IMR-90 (cell line): Measurements from ENCODE around the gene ZNF587. TPM values are rescaled to one million over a fixed set of nuclear protein-coding genes. Genes with fewer than 3 reads are reported as not detected.
"Not testable (repeated sequence)": the region's sequence is repeated elsewhere in the genome, so short reads cannot be mapped to it uniquely, and the experiment has no call there.

ENCODE experiments used
- ATAC-seq: fragments of 200-7000 bp; cut with Tn5 transposase; 2 replicates; pipeline ENCODE4 v1.9.1; 2020; ENCODE audit warnings: low read depth, mild to moderate bottlenecking, moderate library complexity
- BruUV-seq: library from RNA; stranded (reverse); fragments of 400-500 nt; replicated peaks from 2 replicates; lab custom pipeline; 2021; lab: Mats Ljungman, UMichigan
- CTCF ChIA-PET: fragments of 300-600 bp; formaldehyde crosslinking; extraction: SDS; loops from one replicate; lab custom pipeline; 2021; ENCODE audit warnings: antibody characterized with exemption; lab: Yijun Ruan, JAX
- POLR2A ChIA-PET: fragments of 300-600 bp; sonication (Branson Sonifier 250); formaldehyde crosslinking; loops from one replicate; lab custom pipeline; 2022; ENCODE audit warnings: antibody characterized with exemption; ENCODE audit not compliant: unreplicated experiment; lab: Charles Lee
- DNase-seq: peaks from one replicate; pipeline ENCODE4 v3.0.0; 2013
- H2AFZ ChIP-seq: replicated peaks from 2 replicates; pipeline ENCODE3; 2013; ENCODE audit warnings: low read length, mild to moderate bottlenecking; ENCODE audit not compliant: poor library complexity
- H2AK5ac ChIP-seq: 2 replicates; pipeline ENCODE4 v1.6.1; 2013; ENCODE audit warnings: low read depth, low read length, inconsistent platforms
- H2AK9ac ChIP-seq: replicated peaks from 2 replicates; pipeline ENCODE3; 2013; ENCODE audit warnings: mild to moderate bottlenecking, low read depth, low read length, moderate library complexity; ENCODE audit not compliant: poor library complexity
- H2BK120ac ChIP-seq: 2 replicates; pipeline ENCODE4 v1.6.1; 2013; ENCODE audit warnings: low read depth, low read length, inconsistent platforms
- H2BK15ac ChIP-seq: 3 replicates; pipeline ENCODE4 v1.6.1; 2013; ENCODE audit warnings: low read depth, low read length, inconsistent platforms
- H2BK20ac ChIP-seq: 2 replicates; pipeline ENCODE4 v1.6.1; 2013; ENCODE audit warnings: low read depth, mild to moderate bottlenecking, inconsistent platforms, low read length, moderate library complexity
- H2BK5ac ChIP-seq: 2 replicates; pipeline ENCODE4 v1.6.1; 2013; ENCODE audit warnings: mild to moderate bottlenecking, low read depth, low read length, inconsistent platforms; ENCODE audit not compliant: poor library complexity, severe bottlenecking
- H3K14ac ChIP-seq: replicated peaks from 2 replicates; pipeline ENCODE4 v1.6.1; 2013; ENCODE audit warnings: low read depth, low read length, inconsistent platforms
- H3K18ac ChIP-seq: 2 replicates; pipeline ENCODE4 v1.6.1; 2013; ENCODE audit warnings: low read depth, low read length, control low read depth
- H3K23ac ChIP-seq: 2 replicates; pipeline ENCODE4 v1.6.1; 2013; ENCODE audit warnings: low read depth, low read length, inconsistent platforms
- H3K27ac ChIP-seq: 2 replicates; pipeline ENCODE4 v1.5.1; 2013; ENCODE audit warnings: mild to moderate bottlenecking, control low read depth, low read length; ENCODE audit not compliant: insufficient read depth
- H3K27me3 ChIP-seq: 2 replicates; pipeline ENCODE4 v1.6.1; 2013; ENCODE audit warnings: low read length; ENCODE audit not compliant: control insufficient read depth, insufficient read depth
- H3K36me3 ChIP-seq: 2 replicates; pipeline ENCODE4 v1.6.1; 2013; ENCODE audit warnings: low read length, mixed read lengths; ENCODE audit not compliant: control insufficient read depth, insufficient read depth
- H3K4ac ChIP-seq: 2 replicates; pipeline ENCODE4 v1.6.1; 2013; ENCODE audit warnings: low read depth, low read length, inconsistent platforms
- H3K4me1 ChIP-seq: 2 replicates; pipeline ENCODE4 v1.6.1; 2013; ENCODE audit warnings: low read length, mixed read lengths; ENCODE audit not compliant: control insufficient read depth, insufficient read depth
- H3K4me2 ChIP-seq: 2 replicates; pipeline ENCODE4 v1.6.1; 2013; ENCODE audit warnings: low read depth, mild to moderate bottlenecking, control low read depth, low read length, moderate library complexity
- H3K4me3 ChIP-seq: 2 replicates; pipeline ENCODE4 v1.5.1; 2013; ENCODE audit warnings: low read depth, mild to moderate bottlenecking, control low read depth, low read length, moderate library complexity; ENCODE audit not compliant: insufficient read depth
- H3K56ac ChIP-seq: 2 replicates; pipeline ENCODE4 v1.6.1; 2013; ENCODE audit warnings: low read length, inconsistent platforms; ENCODE audit not compliant: insufficient read depth; ENCODE audit errors: extremely low read depth
- H3K79me1 ChIP-seq, 2 experiments: 2 replicates each; pipeline ENCODE4 v1.6.1; 2013; ENCODE audit warnings: low read length in 2 of 2, inconsistent platforms in 1 of 2, low read depth in 1 of 2
- H3K9ac ChIP-seq: 2 replicates; pipeline ENCODE4 v1.6.1; 2013; ENCODE audit warnings: low read depth, low read length, control low read depth
- H3K9me1 ChIP-seq: 2 replicates; pipeline ENCODE4 v1.6.1; 2013; ENCODE audit warnings: low read length, inconsistent platforms; ENCODE audit not compliant: insufficient read depth
- H3K9me3 ChIP-seq: 2 replicates; pipeline ENCODE4 v1.6.1; 2013; ENCODE audit warnings: low read length; ENCODE audit not compliant: control insufficient read depth, insufficient read depth
- H4K20me1 ChIP-seq: 2 replicates; pipeline ENCODE4 v1.6.1; 2013; ENCODE audit warnings: low read length, inconsistent platforms; ENCODE audit not compliant: insufficient read depth
- H4K5ac ChIP-seq: 2 replicates; pipeline ENCODE4 v1.6.1; 2013; ENCODE audit warnings: mild to moderate bottlenecking, low read depth, low read length, control low read depth
- H4K8ac ChIP-seq, 2 experiments: 2 replicates each; pipeline ENCODE4 v1.6.1; 2013; ENCODE audit warnings: low read depth in 2 of 2, low read length in 2 of 2, control low read depth in 1 of 2, inconsistent platforms in 1 of 2
- H4K91ac ChIP-seq: 2 replicates; pipeline ENCODE4 v1.6.1; 2013; ENCODE audit warnings: low read depth, low read length, inconsistent platforms; ENCODE audit not compliant: insufficient read depth
- WGBS, 2 experiments: methylation state at CpG; one replicate each; pipeline versions ENCODE4 v1.1.5 to v1.1.7; 2013; ENCODE audit warnings: missing lambda C conversion rate in 2 of 2; ENCODE audit not compliant: insufficient read length in 1 of 2; ENCODE audit errors: extremely low coverage in 2 of 2; 5-methylcytosine and 5-hydroxymethylcytosine counted together
- dilution Hi-C: fragments of 300-500 bp; cut with HindIII; formaldehyde crosslinking; loops from one replicate; pipeline ENCODE4 v1.14.3; 2018; ENCODE audit warnings: low sequenced_read_pairs; ENCODE audit not compliant: unreplicated experiment
- in situ Hi-C: fragments of 300-500 bp; cut with MboI; formaldehyde crosslinking; loops from 3 replicates; pipeline ENCODE4 v1.14.3; 2019; ENCODE audit warnings: low sequenced_read_pairs, inconsistent platforms, mixed read lengths
- intact Hi-C: fragments of 100-400 bp; cut with micrococcal nuclease; formaldehyde crosslinking; loops from 2 replicates; pipeline ENCODE4 v1.10.0; 2022
- polyA plus RNA-seq, 3 experiments: library from polyadenylated mRNA; depleted of rRNA; stranded (reverse); fragments of >200 nt; gene quantifications; 2 replicates each; pipeline ENCODE4 v1.2.3, GENCODE V29; 2012; ENCODE audit warnings: low replicate concordance in 1 of 3
- total RNA-seq: library from RNA; depleted of rRNA; stranded (reverse); fragments of >200 nt; gene quantifications from 2 replicates; pipeline ENCODE4 v1.2.3, GENCODE V29; 2012

Gene ZNF587
- total and polyA plus RNA-seq, 2 of the 4 experiments (the other 2 are of a cell fraction), result 14.0 to 43.7 TPM

GRCh38 chr19:57873883-57874799 lies 24.5 kb downstream of the ZNF587 start:
- H3K79me1 ChIP-seq, intact Hi-C loops, DNase-seq, H3K4me1 ChIP-seq, H4K91ac ChIP-seq, H2BK20ac ChIP-seq, H2AK9ac ChIP-seq, H2AK5ac ChIP-seq, H2BK5ac ChIP-seq, H3K27me3 ChIP-seq, H4K8ac ChIP-seq, H3K18ac ChIP-seq, POLR2A ChIA-PET, H3K14ac ChIP-seq, H2AFZ ChIP-seq, H3K9me1 ChIP-seq, H3K56ac ChIP-seq, H3K9ac ChIP-seq, CTCF ChIA-PET, dilution Hi-C loops, H4K5ac ChIP-seq, BruUV-seq, H2BK120ac ChIP-seq, H3K4me2 ChIP-seq, ATAC-seq, H3K4me3 ChIP-seq, H3K23ac ChIP-seq, H2BK15ac ChIP-seq, H4K20me1 ChIP-seq, H3K27ac ChIP-seq, in situ Hi-C loops, H3K4ac ChIP-seq: not testable (repeated sequence)
- H3K9me3 ChIP-seq, result peaks cover 78% of the 10 kb centered on the region
- WGBS, 2 experiments, result 83% methylated on average over 2 of the region's 8 CpGs; no CpG with 5 or more reads in 1 of the 2 experiments
- H3K36me3 ChIP-seq, result peaks cover 32% of the 10 kb centered on the region
